COR-L47 (cell line): Measurements from ENCODE around the gene TJP3.
"Not testable (repeated sequence)": the region's sequence is repeated elsewhere in the genome, so short reads cannot be mapped to it uniquely, and the experiment has no call there.

Experiments
- DNase-seq: peaks from one replicate; lab custom pipeline; 2025; lab: John Stamatoyannopoulos, UW

TJP3 gene

DNA sequence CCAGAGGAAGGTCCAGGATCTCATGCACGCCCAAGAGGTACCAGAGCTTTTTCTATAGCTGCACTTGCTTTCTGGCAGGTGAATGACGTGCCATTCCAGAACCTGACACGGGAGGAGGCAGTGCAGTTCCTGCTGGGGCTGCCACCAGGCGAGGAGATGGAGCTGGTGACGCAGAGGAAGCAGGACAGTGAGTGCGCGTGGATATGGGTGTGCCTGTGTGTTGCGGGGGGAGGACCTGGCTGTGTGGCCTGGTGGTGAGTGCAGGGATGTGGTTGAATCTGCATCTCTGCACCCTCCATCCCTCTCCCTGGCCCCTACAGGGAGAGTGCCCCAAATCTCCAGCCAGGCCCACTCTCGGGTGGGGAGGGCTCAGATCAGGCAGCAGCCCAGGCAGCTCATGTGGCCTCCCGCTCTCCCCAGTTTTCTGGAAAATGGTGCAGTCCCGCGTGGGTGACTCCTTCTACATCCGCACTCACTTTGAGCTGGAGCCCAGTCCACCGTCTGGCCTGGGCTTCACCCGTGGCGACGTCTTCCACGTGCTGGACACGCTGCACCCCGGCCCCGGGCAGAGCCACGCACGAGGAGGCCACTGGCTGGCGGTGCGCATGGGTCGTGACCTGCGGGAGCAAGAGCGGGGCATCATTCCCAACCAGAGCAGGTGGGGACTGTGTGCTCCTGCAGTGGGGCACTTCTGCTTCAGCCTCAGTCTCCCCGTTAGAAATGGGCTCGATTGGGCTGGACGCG lies 30.5 kb downstream of the TJP3 start:
- no peak for DNase-seq

- no peak for DNase-seq
Measured at GRCh38 chr19:3740431-3740830, 32.2 kb downstream of the TJP3 start.

DNA sequence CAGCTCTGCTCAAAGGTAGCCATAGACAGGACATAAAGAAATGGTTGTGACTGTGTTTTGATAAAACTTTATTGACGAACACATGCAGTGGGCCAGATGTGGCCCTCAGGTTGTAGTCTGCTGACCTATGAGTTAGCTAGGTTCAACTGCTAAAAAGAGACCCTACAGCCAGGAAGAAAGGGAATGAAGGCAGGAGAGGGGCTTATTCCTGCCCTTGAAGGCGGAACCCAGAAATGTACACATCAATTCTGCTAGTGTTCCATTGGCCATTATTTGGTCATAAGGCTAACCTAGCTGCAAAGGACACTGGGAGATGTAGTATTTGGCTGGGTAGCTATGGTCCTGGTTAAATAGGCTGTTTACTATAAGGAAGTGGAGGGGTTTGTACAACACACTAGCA lies 35.3 kb downstream of the TJP3 start:
- DNase-seq = no peak

GRCh38 chr19:3745363-3746045 lies 37.3 kb downstream of the TJP3 start:
- no peak for DNase-seq

- no peak for DNase-seq
Measured at GRCh38 chr19:3746371-3747056, 38.3 kb downstream of the TJP3 start.

DNA sequence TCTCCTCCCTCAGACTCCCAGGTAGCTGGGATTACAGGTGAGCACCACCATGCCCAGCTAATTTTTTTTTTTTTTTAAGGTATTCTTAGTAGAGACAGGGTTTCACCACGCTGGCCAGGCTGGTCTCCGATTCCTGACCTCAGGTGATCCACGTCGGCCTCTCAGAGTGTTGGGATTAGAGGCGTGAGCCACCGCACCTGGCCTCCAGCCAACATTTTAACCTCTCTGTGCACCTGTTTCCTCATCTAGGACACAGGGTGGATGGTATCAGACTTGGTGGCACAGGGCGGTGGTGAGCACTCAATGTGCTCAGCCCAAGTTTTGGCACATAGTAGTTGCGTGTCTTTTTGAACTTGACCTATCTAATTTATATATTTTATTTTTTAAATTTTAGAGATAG lies 40.8 kb downstream of the TJP3 start:
- DNase-seq = no peak

DNA sequence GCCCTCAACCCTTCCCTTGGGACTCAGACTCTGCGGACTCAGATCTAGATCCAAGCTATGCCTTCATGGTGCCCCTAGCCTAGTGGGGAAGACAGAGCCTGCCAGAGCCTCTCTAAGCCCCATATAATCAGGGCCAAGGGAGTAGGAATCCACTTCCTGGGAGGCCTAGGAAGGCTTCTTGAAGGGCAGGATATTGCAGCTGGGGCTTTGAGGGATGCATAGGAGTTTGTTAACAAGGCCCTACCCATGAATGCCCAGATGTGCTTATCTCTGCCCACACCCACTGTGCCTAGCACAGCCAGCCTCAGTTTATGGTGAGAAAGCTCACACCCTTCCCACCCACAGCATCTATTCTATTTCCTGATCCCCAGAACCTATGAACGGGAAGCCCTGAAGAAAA lies 42.0 kb downstream of the TJP3 start:
- no peak for DNase-seq

DNA sequence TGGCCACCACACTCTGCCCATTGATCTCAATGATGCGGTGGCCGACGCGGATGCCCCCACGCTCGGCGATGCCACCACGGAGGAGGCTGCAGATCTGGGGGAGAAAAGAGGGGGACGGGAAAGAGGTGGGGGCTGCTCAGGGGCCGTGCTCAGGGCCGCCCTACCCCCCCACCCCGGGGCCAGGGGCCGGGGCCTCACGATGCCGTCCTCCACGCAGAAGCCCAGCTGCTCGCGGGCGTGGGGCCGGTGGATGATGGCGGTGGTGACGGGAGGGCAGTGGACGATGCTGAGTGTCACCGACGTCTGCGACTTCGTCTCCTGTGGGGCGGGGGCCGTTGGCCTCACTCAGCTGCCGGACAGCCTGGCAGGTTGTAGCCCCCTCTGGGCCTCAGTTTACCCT lies 43.1 kb downstream of the TJP3 start:
- no peak for DNase-seq

DNA sequence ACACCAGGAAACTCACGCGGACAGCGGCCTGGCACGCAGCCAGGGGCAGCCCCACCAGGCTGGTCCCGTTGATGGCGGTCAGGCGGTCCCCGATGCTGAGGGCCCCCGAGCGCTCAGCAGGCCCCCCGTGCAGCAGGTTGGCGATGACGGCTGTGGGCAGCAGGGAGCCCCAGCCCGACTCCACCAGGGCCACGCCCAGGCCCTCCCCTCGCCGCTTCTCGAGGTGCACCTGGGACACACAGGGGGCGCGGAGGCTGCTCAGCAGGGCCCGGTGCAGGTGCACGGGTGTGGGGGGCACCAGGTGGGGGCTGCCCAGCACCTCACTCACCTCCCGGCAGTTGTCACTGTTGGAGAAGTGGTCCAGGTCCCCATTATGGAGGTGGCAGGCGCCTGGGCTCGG lies 44.3 kb downstream of the TJP3 start:
- no peak for DNase-seq

DNA sequence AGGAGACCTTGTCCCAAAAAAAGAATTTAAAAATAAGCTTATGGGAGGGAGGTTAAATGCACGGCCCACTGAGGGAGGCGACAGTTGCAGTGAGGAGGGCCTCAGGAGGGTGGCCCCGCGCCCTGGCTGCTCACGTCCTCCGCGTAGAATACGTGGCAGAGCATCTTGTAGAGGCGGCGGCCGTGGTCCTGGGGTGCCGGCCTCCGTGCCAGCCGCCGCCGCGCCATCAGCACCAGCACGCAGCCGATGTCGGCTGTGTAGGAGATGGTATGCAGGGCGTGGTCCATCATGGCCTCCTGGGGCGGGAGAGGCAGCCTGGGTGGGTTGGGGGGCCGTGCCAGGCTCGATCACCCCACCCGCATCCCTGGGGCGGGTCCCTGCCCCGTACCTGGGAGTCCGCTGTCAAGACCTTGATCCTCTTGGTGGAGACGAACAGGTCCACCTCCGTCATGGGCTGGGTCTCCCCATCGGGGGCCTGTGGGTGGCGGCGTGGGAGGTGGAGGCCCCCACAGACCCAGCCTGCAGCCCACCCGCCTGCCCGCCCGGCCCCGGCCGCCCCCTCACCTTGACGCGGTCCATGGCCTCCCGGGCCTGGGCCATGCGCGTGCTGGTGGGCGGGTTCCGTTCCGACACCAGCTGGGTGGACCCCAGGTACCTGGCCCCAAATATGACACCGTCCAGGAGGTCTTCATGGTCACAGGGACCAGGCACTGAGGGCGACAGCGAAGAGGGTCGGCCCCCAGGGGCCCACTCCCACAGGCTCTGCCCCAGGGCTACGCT lies 45.6 kb downstream of the TJP3 start:
- no peak for DNase-seq

GRCh38 chr19:3757705-3758104 lies 49.5 kb downstream of the TJP3 start:
- not testable (repeated sequence) for DNase-seq

GRCh38 chr19:3758297-3758696 lies 50.1 kb downstream of the TJP3 start:
- DNase-seq = not testable (repeated sequence)

DNA sequence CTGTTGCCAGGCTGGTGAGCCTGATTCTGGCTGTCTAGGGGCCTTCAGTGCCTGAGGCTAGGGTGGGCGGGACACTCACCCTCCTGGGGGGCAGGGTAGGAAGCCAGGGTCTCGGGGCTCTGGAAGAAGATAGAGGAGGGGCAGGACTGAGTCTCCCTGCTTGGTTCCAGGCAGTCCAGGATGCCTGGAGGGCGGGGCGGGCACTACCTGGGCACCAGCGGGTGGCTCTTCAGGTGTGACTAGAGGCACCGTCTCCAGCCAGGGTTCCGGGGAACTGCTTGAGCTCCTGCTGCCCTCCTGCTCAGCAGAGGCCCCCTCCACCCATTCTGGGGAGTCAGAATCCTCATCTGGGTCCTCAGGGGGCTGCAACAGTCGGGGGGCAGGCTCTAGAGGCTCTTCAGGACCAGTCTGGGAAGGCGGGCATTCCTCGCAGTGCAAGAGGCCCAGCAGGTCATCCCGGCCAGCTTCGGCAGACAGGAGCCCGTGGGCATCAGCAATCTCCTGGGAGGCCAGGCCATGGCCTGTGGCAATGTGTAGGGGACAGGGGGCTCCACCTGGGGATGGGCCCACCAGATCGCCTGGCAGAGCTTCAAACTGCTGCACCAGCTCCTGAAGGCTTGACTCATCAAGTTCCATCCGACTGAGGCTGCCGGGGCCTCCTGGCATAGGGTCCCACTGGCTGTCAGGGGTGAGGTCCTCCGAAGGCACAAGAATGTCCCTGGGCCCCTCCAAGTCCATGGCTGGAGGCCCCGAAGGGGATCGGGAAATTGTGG lies 51.5 kb downstream of the TJP3 start:
- no peak for DNase-seq

DNA sequence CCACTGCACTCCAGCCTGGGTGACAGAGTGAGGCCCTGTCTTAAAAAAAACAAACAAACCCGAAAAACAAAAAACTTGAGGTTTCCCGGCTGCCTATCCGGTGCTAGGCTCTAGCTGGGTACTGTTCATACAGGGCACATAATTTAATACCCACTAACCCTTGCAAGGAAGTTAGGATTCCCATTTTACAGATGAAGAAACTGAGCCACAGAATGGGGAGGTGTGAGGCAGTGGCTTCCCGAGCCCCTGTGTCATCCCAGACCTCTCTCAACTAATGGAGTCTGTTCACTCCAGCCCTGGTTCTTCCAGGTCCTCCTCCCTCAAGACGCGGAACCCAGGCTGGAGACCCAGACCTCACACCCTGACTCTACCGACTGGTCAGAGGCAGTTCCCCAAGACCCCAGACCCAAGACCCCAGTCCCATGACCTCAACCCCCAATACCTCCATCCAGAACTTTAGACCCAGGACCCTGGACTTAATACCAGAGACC lies 52.7 kb downstream of the TJP3 start:
- no peak for DNase-seq

- peak; percentile 82 for DNase-seq
Measured at GRCh38 chr19:3761382-3762129, 53.4 kb downstream of the TJP3 start, which contains the start of gene APBA3. Gene APBA3, minus strand, starts transcription at chr19:3761692. Its CDS starts 1,428 bp downstream, at chr19:3760264.

GRCh38 chr19:3762130-3762473 lies 53.9 kb downstream of the TJP3 start:
- no peak for DNase-seq

- peak; percentile 98 for DNase-seq
Measured at GRCh38 chr19:3762501-3763459, 54.6 kb downstream of the TJP3 start, which contains the start of gene MRPL54. Gene MRPL54, plus strand, starts transcription at chr19:3762682. Its CDS starts 19 bp downstream, at chr19:3762701.

GRCh38 chr19:3765121-3765520 lies 56.9 kb downstream of the TJP3 start:
- DNase-seq = no peak

GRCh38 chr19:3765757-3766156 lies 57.6 kb downstream of the TJP3 start:
- not testable (repeated sequence) for DNase-seq
